ENCODE data around the gene SLC38A6.

GRCh38 chr14:61019537-61019936 is 38.5 kb downstream of the SLC38A6 start:
- TF ChIP-seq CTCF (IDR thresholded peaks at IDR 0.05) (no peak), ZFX (IDR thresholded peaks at IDR 0.05; ENCODE audit: borderline replicate concordance) (no peak)
